HepG2 (cell line): ENCODE results near the gene ZNF212. TPM values are rescaled to one million over a fixed set of nuclear protein-coding genes. Genes with fewer than 3 reads are reported as not detected.

Experiments
- CHD4 ChIP-seq: fragments of 200-600 bp; sonication (generic); IDR thresholded peaks from 2 replicates; pipeline ENCODE4 v1.7.0; 2017; ENCODE audit warnings: mild to moderate bottlenecking, low read length, borderline replicate concordance
- GZF1 ChIP-seq: sonication (generic); formaldehyde crosslinking; IDR thresholded peaks from 2 replicates; pipeline ENCODE4 v1.5.1; 2020; ENCODE audit warnings: mild to moderate bottlenecking, missing genetic modification reagents
- HDAC1 ChIP-seq: sonication (generic); formaldehyde crosslinking; IDR thresholded peaks from 2 replicates; pipeline ENCODE4 v1.5.1; 2020; ENCODE audit warnings: mild to moderate bottlenecking, missing genetic modification reagents
- HDAC6 ChIP-seq: fragments of 200-600 bp; sonication (generic); IDR thresholded peaks from 2 replicates; pipeline ENCODE4 v1.7.0; 2017; ENCODE audit warnings: mild to moderate bottlenecking, antibody characterized with exemption, low read length, low read depth
- HES4 ChIP-seq: sonication (generic); formaldehyde crosslinking; IDR thresholded peaks from 2 replicates; pipeline ENCODE4 v1.9.0; 2021; ENCODE audit warnings: mild to moderate bottlenecking, missing genetic modification reagents, borderline replicate concordance
- HINFP ChIP-seq: sonication (generic); formaldehyde crosslinking; IDR thresholded peaks from 2 replicates; pipeline ENCODE4 v1.4.0; 2020; ENCODE audit warnings: low read depth, mild to moderate bottlenecking, missing genetic modification reagents
- HIVEP1 ChIP-seq: sonication (generic); formaldehyde crosslinking; IDR thresholded peaks from 2 replicates; pipeline ENCODE4 v1.4.0; 2020; ENCODE audit warnings: mild to moderate bottlenecking, missing genetic modification reagents
- IRF1 ChIP-seq: sonication (generic); formaldehyde crosslinking; IDR thresholded peaks from 2 replicates; pipeline ENCODE4 v1.4.0; 2020; ENCODE audit warnings: low read depth, mild to moderate bottlenecking, missing genetic modification reagents
- KDM3A ChIP-seq: IDR thresholded peaks from 2 replicates; pipeline ENCODE4 v1.6.1; 2018; ENCODE audit warnings: low read depth, missing compliant biosample characterization
- NCOR1 ChIP-seq: fragments of 200-600 bp; sonication (generic); IDR thresholded peaks from 2 replicates; pipeline ENCODE4 v1.7.0; 2017; ENCODE audit warnings: antibody characterized with exemption, low read length, borderline replicate concordance
- POGK ChIP-seq: sonication (generic); formaldehyde crosslinking; conservative IDR thresholded peaks from 2 replicates; pipeline ENCODE4 v1.8.0; 2022; ENCODE audit warnings: mild to moderate bottlenecking, moderate library complexity, missing genetic modification reagents
- PREB ChIP-seq: sonication (generic); formaldehyde crosslinking; IDR thresholded peaks from 2 replicates; pipeline ENCODE4 v1.4.0; 2020; ENCODE audit warnings: missing genetic modification reagents
- SMYD3 ChIP-seq: sonication (generic); formaldehyde crosslinking; IDR thresholded peaks from 2 replicates; pipeline ENCODE4 v1.8.1; 2023; ENCODE audit warnings: mild to moderate bottlenecking, missing genetic modification reagents
- TAF15 ChIP-seq: fragments of 200-400 bp; formaldehyde crosslinking; IDR thresholded peaks from one replicate; pipeline ENCODE4 v1.6.1; 2018; ENCODE audit warnings: mild to moderate bottlenecking, low read depth, low read length; ENCODE audit not compliant: poor library complexity, severe bottlenecking
- ZMAT3 ChIP-seq: sonication (generic); formaldehyde crosslinking; conservative IDR thresholded peaks from 2 replicates; pipeline ENCODE4 v1.7.0; 2021; ENCODE audit warnings: missing genetic modification reagents
- ZNF275 ChIP-seq: sonication (generic); formaldehyde crosslinking; IDR thresholded peaks from 2 replicates; pipeline ENCODE4 v1.8.0; 2022; ENCODE audit warnings: missing genetic modification reagents, mild to moderate bottlenecking, inconsistent platforms, borderline replicate concordance
- ZNF281 ChIP-seq: sonication (generic); formaldehyde crosslinking; IDR thresholded peaks from 2 replicates; pipeline ENCODE4 v1.4.0; 2020; ENCODE audit warnings: missing genetic modification reagents, borderline replicate concordance
- polyA plus RNA-seq, 8 experiments: library from polyadenylated mRNA; depleted of rRNA in 3 of 8; stranded (reverse) in 7 of 8; unstranded in 1 of 8; fragments of >200 nt; fragmentation: Illumina TruSeq in 4 of 8; extraction: Trizol in 4 of 8; gene quantifications; 2 replicates each; pipeline versions ENCODE4 v1.2.1 to v1.2.3, GENCODE V29; 2011 to 2016; ENCODE audit warnings: low read depth in 4 of 8, missing spikeins in 1 of 8, mixed read lengths in 1 of 8; ENCODE audit not compliant: insufficient read depth in 1 of 8
- total RNA-seq, 5 experiments: library from RNA; depleted of rRNA; stranded (reverse); fragments of >200 nt; fragmentation: Illumina TruSeq; extraction: Trizol; gene quantifications; 2 replicates each; pipeline ENCODE4 v1.2.3, GENCODE V29; 2016; ENCODE audit warnings: low read depth in 1 of 5

The ZNF212 gene
- total and polyA plus RNA-seq, 2 of the 13 experiments (the other 11 are each of a cell fraction or from before 2014, with no cell fraction given): 2.6 to 3.8 TPM

- TF ChIP-seq HDAC6 (no peak), TAF15 (peak; percentile 85), PREB (no peak), HES4 (CRISPR knock-in tag) (peak; percentile 70; the same call in 1 of the 2 replicates), NCOR1 (no peak), IRF1 (no peak), KDM3A (CRISPR knock-in tag) (no peak), ZNF281 (CRISPR knock-in tag) (0 out of 2 replicates have a peak, but pooled peaks have one; percentile 17), HIVEP1 (CRISPR knock-in tag) (peak; percentile 84; the same call in 1 of the 2 replicates), SMYD3 (CRISPR knock-in tag) (no peak), ZNF275 (CRISPR knock-in tag) (peak; percentile 54; the same call in 1 of the 2 replicates), POGK (CRISPR knock-in tag) (peak; percentile 97), CHD4 (no peak), HDAC1 (CRISPR knock-in tag) (peak; percentile 97), HINFP (CRISPR knock-in tag) (0 out of 2 replicates have a peak, but pooled peaks have one; percentile 47), ZMAT3 (CRISPR knock-in tag) (0 out of 2 replicates have a peak, but pooled peaks have one; percentile 28), GZF1 (CRISPR knock-in tag) (0 out of 2 replicates have a peak, but pooled peaks have one; percentile 48)
These were observed at the start of gene ZNF212 (continued) for GRCh38 chr7:149239345-149240143.
